Measurements from ENCODE around the gene MYT1.
"Not testable (repeated sequence)": the region's sequence is repeated elsewhere in the genome, so short reads cannot be mapped to it uniquely, and the experiment has no call there.

Gene MYT1

GRCh38 chr20:64164123-64164836 is at the start of gene MYT1:
MYT1 (plus strand) TSS chr20:64164452; CDS start chr20:64198862, 34,410 bp downstream.
- DNase-seq = no peak

GRCh38 chr20:64115171-64115911 is 48.9 kb upstream of the MYT1 start:
- no peak for DNase-seq

GRCh38 chr20:64116016-64116415 is 48.2 kb upstream of the MYT1 start:
- DNase-seq = no peak

- no peak for DNase-seq
These were observed 47.5 kb upstream of the MYT1 start for GRCh38 chr20:64116541-64117431.

GRCh38 chr20:64117432-64117777 is 46.8 kb upstream of the MYT1 start:
- DNase-seq = not testable (repeated sequence)

- no peak for DNase-seq
These were observed 45.0 kb upstream of the MYT1 start for GRCh38 chr20:64119301-64119680.

GRCh38 chr20:64119681-64120341 is 44.4 kb upstream of the MYT1 start:
- DNase-seq = no peak

GRCh38 chr20:64121586-64121985 is 42.7 kb upstream of the MYT1 start:
- no peak for DNase-seq

GRCh38 chr20:64122927-64123326 is 41.3 kb upstream of the MYT1 start:
- not testable (repeated sequence) for DNase-seq

- DNase-seq = not testable (repeated sequence)
These were observed 40.7 kb upstream of the MYT1 start for GRCh38 chr20:64123517-64123916.

GRCh38 chr20:64129146-64129782 is 35.0 kb upstream of the MYT1 start:
- DNase-seq = no peak

GRCh38 chr20:64130271-64130670 is 34.0 kb upstream of the MYT1 start:
- DNase-seq = no peak

- DNase-seq = no peak
These were observed 33.4 kb upstream of the MYT1 start for GRCh38 chr20:64130876-64131275.

- DNase-seq = peak; percentile 61
These were observed 32.8 kb upstream of the MYT1 start for GRCh38 chr20:64131406-64131805.

GRCh38 chr20:64133951-64134407 is 30.3 kb upstream of the MYT1 start:
- DNase-seq = peak; percentile 24

- not testable (repeated sequence) for DNase-seq
These were observed 29.5 kb upstream of the MYT1 start for GRCh38 chr20:64134744-64135143.

- no peak for DNase-seq
These were observed 28.1 kb upstream of the MYT1 start for GRCh38 chr20:64136004-64136710.

- DNase-seq = no peak
These were observed 26.6 kb upstream of the MYT1 start for GRCh38 chr20:64137598-64138031.

- no peak for DNase-seq
These were observed 25.9 kb upstream of the MYT1 start for GRCh38 chr20:64138276-64138815.

- DNase-seq = no peak
These were observed 24.8 kb upstream of the MYT1 start for GRCh38 chr20:64139199-64140060.

Measured in hematopoietic multipotent progenitor cell treated with erythropoietin and hydrocortisone succinate and interleukin-3 and kit ligand, for 6 days (in vitro differentiated cells).